GM23338 (cell line): Measurements from ENCODE around the gene AGBL4. TPM values are rescaled to one million over a fixed set of nuclear protein-coding genes. Genes with fewer than 3 reads are reported as not detected.

Source experiments
- ATAC-seq: fragments of 200-7000 bp; cut with Tn5 transposase; 3 replicates; pipeline ENCODE4 v1.9.1; 2020
- DNase-seq: peaks from one replicate; pipeline ENCODE4 v3.0.0-alpha.2; 2015; ENCODE audit warnings: low spot score
- H2AFZ ChIP-seq: fragments of 200-600 bp; sonication (generic); 2 replicates; pipeline ENCODE4 v1.8.0; 2016; ENCODE audit warnings: antibody characterized with exemption, mild to moderate bottlenecking, moderate library complexity
- H3F3A ChIP-seq: fragments of 200-600 bp; sonication (generic); replicated peaks from 2 replicates; pipeline ENCODE4 v1.8.0; 2017; ENCODE audit warnings: antibody characterized with exemption, mixed run types, low read depth
- H3K27ac ChIP-seq: fragments of 200-600 bp; sonication (generic); 2 replicates; pipeline ENCODE4 v1.6.1; 2016; ENCODE audit warnings: low read depth
- H3K27me3 ChIP-seq: fragments of 200-600 bp; sonication (generic); 2 replicates; pipeline ENCODE4 v1.8.0; 2016; ENCODE audit warnings: mild to moderate bottlenecking, mixed run types, moderate library complexity; ENCODE audit not compliant: insufficient read depth
- H3K36me3 ChIP-seq: fragments of 200-600 bp; sonication (generic); 2 replicates; pipeline ENCODE4 v1.8.0; 2016; ENCODE audit warnings: mild to moderate bottlenecking; ENCODE audit not compliant: insufficient read depth
- H3K4me1 ChIP-seq: fragments of 200-600 bp; sonication (generic); 2 replicates; pipeline ENCODE4 v1.8.0; 2016; ENCODE audit warnings: mild to moderate bottlenecking, moderate library complexity; ENCODE audit not compliant: insufficient read depth
- H3K4me2 ChIP-seq: fragments of 200-600 bp; sonication (generic); 2 replicates; pipeline ENCODE4 v1.7.1; 2017; ENCODE audit warnings: mixed run types
- H3K4me3 ChIP-seq: fragments of 200-600 bp; sonication (generic); 2 replicates; pipeline ENCODE4 v1.6.1; 2016; ENCODE audit warnings: mixed run types
- H3K79me2 ChIP-seq: fragments of 200-600 bp; sonication (generic); replicated peaks from 2 replicates; pipeline ENCODE4 v1.8.0; 2017; ENCODE audit warnings: mild to moderate bottlenecking; ENCODE audit not compliant: insufficient read depth
- H3K9me2 ChIP-seq: fragments of 200-600 bp; sonication (generic); 2 replicates; pipeline ENCODE4 v1.8.0; 2017; ENCODE audit not compliant: insufficient read depth
- H4K20me1 ChIP-seq: fragments of 200-600 bp; sonication (generic); replicated peaks from 2 replicates; pipeline ENCODE4 v1.8.0; 2017; ENCODE audit warnings: mild to moderate bottlenecking; ENCODE audit not compliant: insufficient read depth
- H3K27ac Mint-ChIP-seq: 2 replicates; pipeline ENCODE4 v1.8.0; 2020; ENCODE audit warnings: inconsistent platforms, mild to moderate bottlenecking, moderate library complexity, mixed read lengths
- H3K27me3 Mint-ChIP-seq: 3 replicates; pipeline ENCODE4 v1.8.0; 2022; ENCODE audit warnings: low read depth, mild to moderate bottlenecking, moderate library complexity, mixed read lengths, inconsistent platforms; ENCODE audit not compliant: insufficient read depth, poor library complexity
- H3K36me3 Mint-ChIP-seq: 3 replicates; pipeline ENCODE4 v1.8.0; 2021; ENCODE audit warnings: low read depth, mild to moderate bottlenecking, inconsistent platforms, moderate library complexity, mixed read lengths
- H3K4me1 Mint-ChIP-seq: 3 replicates; pipeline ENCODE4 v1.8.0; 2020; ENCODE audit warnings: mild to moderate bottlenecking, inconsistent platforms, mixed read lengths
- H3K4me3 Mint-ChIP-seq: 3 replicates; pipeline ENCODE4 v1.8.0; 2021; ENCODE audit warnings: moderate library complexity, mild to moderate bottlenecking, inconsistent platforms, mixed read lengths
- H3K9me3 Mint-ChIP-seq: 3 replicates; pipeline ENCODE4 v1.8.0; 2020; ENCODE audit warnings: moderate library complexity, mild to moderate bottlenecking, inconsistent platforms, mixed read lengths
- CREB1 ChIP-seq: fragments of 250-450 bp; sonication (Bioruptor Pico); IDR thresholded peaks from 2 replicates; pipeline ENCODE4 v1.5.0; 2020; ENCODE audit warnings: low read depth, mild to moderate bottlenecking, moderate library complexity
- CTCF ChIP-seq, 2 experiments: fragments of 200-600 bp in 1 of 2; sonication (generic) in 1 of 2; conservative IDR thresholded peaks; 2 replicates each; pipeline versions ENCODE4 v1.5.1 to v1.6.1; 2016 to 2017; ENCODE audit warnings: antibody characterized with exemption in 2 of 2, low read depth in 2 of 2, mild to moderate bottlenecking in 2 of 2, moderate library complexity in 1 of 2
- ETS1 ChIP-seq: IDR thresholded peaks from 2 replicates; pipeline ENCODE4 v1.6.1; 2016; ENCODE audit warnings: antibody characterized with exemption
- EZH2 ChIP-seq: fragments of 200-600 bp; sonication (generic); IDR thresholded peaks from one replicate; pipeline ENCODE4 v1.8.0; 2017; ENCODE audit warnings: antibody characterized with exemption, mild to moderate bottlenecking, low read depth; ENCODE audit not compliant: unreplicated experiment
- NANOG ChIP-seq: IDR thresholded peaks from 2 replicates; pipeline ENCODE4 v1.6.1; 2016; ENCODE audit warnings: antibody characterized with exemption, borderline replicate concordance
- POLR2AphosphoS5 ChIP-seq: IDR thresholded peaks from 2 replicates; pipeline ENCODE4 v1.6.1; 2016; ENCODE audit warnings: antibody characterized with exemption, low read depth
- REST ChIP-seq: IDR thresholded peaks from one replicate; pipeline ENCODE4 v1.6.1; 2018; ENCODE audit warnings: antibody characterized with exemption; ENCODE audit not compliant: unreplicated experiment
- STAT1 ChIP-seq: IDR thresholded peaks from one replicate; pipeline ENCODE4 v1.6.1; 2016; ENCODE audit warnings: antibody characterized with exemption; ENCODE audit not compliant: unreplicated experiment
- ZNF114 ChIP-seq: fragments of 250-450 bp; sonication (Bioruptor Pico); IDR thresholded peaks from 2 replicates; pipeline ENCODE4 v1.5.0; 2020; ENCODE audit warnings: mild to moderate bottlenecking, moderate library complexity
- ZNF331 ChIP-seq: fragments of 250-450 bp; sonication (Bioruptor Pico); IDR thresholded peaks from 2 replicates; pipeline ENCODE4 v1.5.0; 2020; ENCODE audit warnings: low read depth, mild to moderate bottlenecking, moderate library complexity
- polyA plus RNA-seq: library from polyadenylated mRNA; unstranded; fragments of >200 nt; fragmentation: Nextera tagmentation; extraction: Ambion mirVana; gene quantifications from 2 replicates; pipeline ENCODE4 v1.2.1, GENCODE V29; 2016
- total RNA-seq: library from RNA; depleted of rRNA; stranded (reverse); fragments of >200 nt; shearing (Covaris generic); gene quantifications from 2 replicates; pipeline ENCODE4 v1.2.3, GENCODE V29; 2014

The AGBL4 gene
- total and polyA plus RNA-seq, 2 experiments from 2014 or later: 0.91 to 1.5 TPM

- TF ChIP-seq POLR2AphosphoS5 (no peak), REST (no peak), EZH2 (no peak), ZNF331 (CRISPR knock-in tag) (no peak), CTCF (conservative IDR thresholded peaks at IDR 0.05; ENCODE audit: low read depth in 2 of 2) (no peak), CREB1 (CRISPR knock-in tag) (no peak), STAT1 (no peak)
Measured at GRCh38 chr1:49163031-49163430, 860.7 kb downstream of the AGBL4 start (continued).

- Histone ChIP-seq H3K27ac (no peak overlapping the region), H3K4me3 (no peak overlapping the region), H3K4me2 (no peak overlapping the region), H4K20me1 (no peaks in the 10 kb centered on the region), H3F3A (no peaks in the 10 kb centered on the region), H3K9me2 (no peaks in the 10 kb centered on the region), H3K27me3 (no peaks in the 10 kb centered on the region), H3K79me2 (no peaks in the 10 kb centered on the region), H3K4me1 (no peaks in the 10 kb centered on the region), H2AFZ (no peak overlapping the region), H3K36me3 (no peaks in the 10 kb centered on the region)
- H3K9me3 Mint-ChIP-seq: peaks cover 91% of the 10 kb centered on the region
- no peak for ATAC-seq
- H3K27me3 Mint-ChIP-seq: peaks cover 4% of the 10 kb centered on the region
- DNase-seq: peak; percentile 3
- H3K4me3 Mint-ChIP-seq: no peak overlapping the region
- peaks cover 25% of the 10 kb centered on the region; the same call in 2 of the 3 replicates for H3K36me3 Mint-ChIP-seq
- H3K27ac Mint-ChIP-seq: no peak overlapping the region
- H3K4me1 Mint-ChIP-seq: no peaks in the 10 kb centered on the region
- TF ChIP-seq REST: no peak
- TF ChIP-seq ZNF114: no peak
- TF ChIP-seq EZH2: no peak
- TF ChIP-seq STAT1: no peak
- no peak for TF ChIP-seq NANOG
- TF ChIP-seq CREB1 (CRISPR knock-in tag): no peak
- TF ChIP-seq ETS1: no peak
- TF ChIP-seq ZNF331 (CRISPR knock-in tag): no peak
Measured at GRCh38 chr1:49160677-49161076, 863.1 kb downstream of the AGBL4 start.
